ENCODE data around the gene SLC12A7. TPM values are rescaled to one million over a fixed set of nuclear protein-coding genes. Genes with fewer than 3 reads are reported as not detected.
"Not testable (repeated sequence)": the region's sequence is repeated elsewhere in the genome, so short reads cannot be mapped to it uniquely, and the experiment has no call there.

Gene SLC12A7
- polyA plus RNA-seq, 4 donors: 28.8 to 48.2 (median 41.8) TPM

GRCh38 chr5:1083823-1084605 is 27.8 kb downstream of the SLC12A7 start:
- DNase-seq (ENCODE audit: low read depth in 4 of 4, low spot score in 2 of 4): no peak

- not testable (repeated sequence) for DNase-seq (ENCODE audit: low read depth in 4 of 4, low spot score in 2 of 4)
These were observed 28.8 kb downstream of the SLC12A7 start for GRCh38 chr5:1083026-1083425.

GRCh38 chr5:1081519-1081918 is 30.3 kb downstream of the SLC12A7 start:
- DNase-seq (ENCODE audit: low read depth in 4 of 4, low spot score in 2 of 4): no peak

GRCh38 chr5:1080432-1080831 is 31.4 kb downstream of the SLC12A7 start:
- no peak for DNase-seq (ENCODE audit: low read depth in 4 of 4, low spot score in 2 of 4)

- DNase-seq (ENCODE audit: low read depth in 4 of 4, low spot score in 2 of 4): no peak
These were observed 31.9 kb downstream of the SLC12A7 start for GRCh38 chr5:1079961-1080360.

GRCh38 chr5:1079486-1079885 is 32.4 kb downstream of the SLC12A7 start:
- no peak for DNase-seq (ENCODE audit: low read depth in 4 of 4, low spot score in 2 of 4)

GRCh38 chr5:1078851-1079250 is 33.0 kb downstream of the SLC12A7 start:
- no peak for DNase-seq (ENCODE audit: low read depth in 4 of 4, low spot score in 2 of 4)

GRCh38 chr5:1078206-1078605 is 33.7 kb downstream of the SLC12A7 start:
- DNase-seq (ENCODE audit: low read depth in 4 of 4, low spot score in 2 of 4): no peak

GRCh38 chr5:1077491-1078020 is 34.3 kb downstream of the SLC12A7 start:
- DNase-seq (ENCODE audit: low read depth in 4 of 4, low spot score in 2 of 4): no peak

GRCh38 chr5:1077026-1077425 is 34.8 kb downstream of the SLC12A7 start:
- no peak for DNase-seq (ENCODE audit: low read depth in 4 of 4, low spot score in 2 of 4)

GRCh38 chr5:1076406-1076805 is 35.5 kb downstream of the SLC12A7 start:
- DNase-seq (ENCODE audit: low read depth in 4 of 4, low spot score in 2 of 4): no peak

- DNase-seq (ENCODE audit: low read depth in 4 of 4, low spot score in 2 of 4): no peak
These were observed 35.9 kb downstream of the SLC12A7 start for GRCh38 chr5:1075931-1076330.

- no peak for DNase-seq (ENCODE audit: low read depth in 4 of 4, low spot score in 2 of 4)
These were observed 36.3 kb downstream of the SLC12A7 start for GRCh38 chr5:1075555-1075881.

GRCh38 chr5:1074816-1075554 is 36.9 kb downstream of the SLC12A7 start:
- no peak for DNase-seq (ENCODE audit: low read depth in 4 of 4, low spot score in 2 of 4)

- no peak for DNase-seq (ENCODE audit: low read depth in 4 of 4, low spot score in 2 of 4)
These were observed 37.6 kb downstream of the SLC12A7 start for GRCh38 chr5:1074226-1074625.

- DNase-seq (ENCODE audit: low read depth in 4 of 4, low spot score in 2 of 4): no peak
These were observed 38.4 kb downstream of the SLC12A7 start for GRCh38 chr5:1073239-1074102.

GRCh38 chr5:1069720-1070088 is 42.2 kb downstream of the SLC12A7 start:
- DNase-seq (ENCODE audit: low read depth in 4 of 4, low spot score in 2 of 4): no peak

- DNase-seq (ENCODE audit: low read depth in 4 of 4, low spot score in 2 of 4): no peak
These were observed 42.8 kb downstream of the SLC12A7 start for GRCh38 chr5:1068895-1069719.

GRCh38 chr5:1068204-1068894 is 43.5 kb downstream of the SLC12A7 start:
- DNase-seq (ENCODE audit: low read depth in 4 of 4, low spot score in 2 of 4): no peak

Data from left renal cortex interstitium (tissue), 4 donors.